ENCODE results near the gene RBP7.

- TF ChIP-seq EZH2 (IDR thresholded peaks at IDR 0.05; ENCODE audit: insufficient read depth, low read length), result no peak
- no peak for TF ChIP-seq CTCF (IDR thresholded peaks at IDR 0.05; ENCODE audit: insufficient read depth, low read depth, low read length)
Observed at GRCh38 chr1:9960706-9961562, 36.1 kb upstream of the RBP7 start.

Measured in astrocyte (in vitro differentiated cells and primary cell).